ENCODE results near the gene RACGAP1.
A peak's percentile ranks its signal among the peaks of the same experiment; 100 is the strongest.
"Not testable (repeated sequence)": the region's sequence is repeated elsewhere in the genome, so short reads cannot be mapped to it uniquely, and the experiment has no call there.

The RACGAP1 gene

GRCh38 chr12:50055831-50056638 is 30.7 kb upstream of the RACGAP1 start:
- DNase-seq (ENCODE audit: low spot score) = peak; percentile 33

DNA sequence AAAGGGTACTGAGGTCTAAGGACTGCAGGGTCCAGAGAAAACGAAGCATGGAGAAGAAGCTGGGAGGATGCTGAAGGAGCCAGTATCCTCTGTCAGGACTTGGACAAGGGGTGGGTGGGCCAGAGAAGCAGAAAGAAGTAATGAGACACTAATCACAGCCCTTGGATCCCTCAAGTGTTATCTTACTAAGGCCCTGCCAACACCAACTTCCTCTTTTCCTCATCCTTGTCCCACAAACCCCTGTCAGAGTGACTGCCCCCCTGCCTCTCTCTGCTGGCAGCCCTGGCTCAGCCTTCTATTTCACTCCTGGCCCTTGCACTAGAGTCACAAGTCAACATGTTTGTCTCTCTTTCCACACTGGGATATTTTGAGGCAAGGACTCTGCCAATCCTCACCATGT is 28.3 kb upstream of the RACGAP1 start:
- DNase-seq (ENCODE audit: low spot score) = no peak

DNA sequence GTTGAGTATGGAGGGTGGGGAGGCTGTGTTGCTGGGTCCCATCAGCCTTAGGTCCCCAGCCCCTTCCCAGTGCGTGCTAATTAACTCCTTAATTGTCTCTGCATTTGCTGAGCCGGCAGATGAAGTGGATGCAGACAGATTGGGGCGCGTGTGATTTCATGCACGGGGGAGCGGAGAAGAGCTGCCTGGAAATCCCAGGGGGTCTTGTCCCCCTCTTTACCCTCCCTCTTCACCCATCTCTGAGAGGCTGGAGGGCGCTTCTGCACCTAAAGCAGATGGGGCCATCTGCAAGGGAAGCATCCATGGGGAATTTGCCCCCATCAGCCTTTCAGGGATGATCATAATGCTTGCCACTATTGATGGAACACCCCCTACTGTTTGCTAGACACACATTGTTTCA is 27.7 kb upstream of the RACGAP1 start:
- DNase-seq (ENCODE audit: low spot score) = no peak

- DNase-seq (ENCODE audit: low spot score) = no peak
Measured at GRCh38 chr12:50052544-50052943, 27.2 kb upstream of the RACGAP1 start.

DNA sequence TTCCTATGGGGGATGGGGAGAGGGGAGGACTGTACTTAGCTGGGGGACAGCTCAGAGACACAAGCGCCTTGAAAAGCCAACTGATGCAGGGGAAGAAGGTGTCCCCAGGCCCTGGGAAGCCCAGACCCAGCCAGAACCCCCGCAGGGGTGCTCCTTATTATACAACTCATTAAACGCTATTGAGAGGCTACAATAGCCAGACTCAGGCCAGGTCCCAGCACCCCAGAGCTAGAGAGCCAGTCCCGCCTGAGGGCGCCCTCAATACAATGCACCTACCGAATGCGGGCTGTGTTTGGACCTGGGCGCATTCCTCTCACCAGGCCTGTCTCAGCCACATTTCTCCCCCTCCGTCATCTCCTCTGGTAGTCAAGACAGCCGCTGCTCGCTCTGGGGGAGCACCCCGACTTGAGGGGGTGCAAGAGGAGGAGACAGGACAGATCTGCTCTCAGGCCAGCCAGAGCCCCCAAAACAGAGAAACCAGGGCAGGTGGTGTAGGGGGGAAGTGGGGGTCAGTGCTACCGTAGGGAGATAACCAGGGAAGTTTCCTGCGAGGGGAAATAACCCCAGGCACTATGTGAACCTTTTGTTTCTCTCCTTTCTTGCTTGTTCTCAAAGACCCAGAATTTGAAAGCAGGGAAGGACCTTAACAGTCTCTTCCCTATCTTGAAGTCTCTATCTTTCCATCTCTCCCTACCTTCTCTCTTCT is 26.0 kb upstream of the RACGAP1 start:
- no peak for DNase-seq (ENCODE audit: low spot score)

DNA sequence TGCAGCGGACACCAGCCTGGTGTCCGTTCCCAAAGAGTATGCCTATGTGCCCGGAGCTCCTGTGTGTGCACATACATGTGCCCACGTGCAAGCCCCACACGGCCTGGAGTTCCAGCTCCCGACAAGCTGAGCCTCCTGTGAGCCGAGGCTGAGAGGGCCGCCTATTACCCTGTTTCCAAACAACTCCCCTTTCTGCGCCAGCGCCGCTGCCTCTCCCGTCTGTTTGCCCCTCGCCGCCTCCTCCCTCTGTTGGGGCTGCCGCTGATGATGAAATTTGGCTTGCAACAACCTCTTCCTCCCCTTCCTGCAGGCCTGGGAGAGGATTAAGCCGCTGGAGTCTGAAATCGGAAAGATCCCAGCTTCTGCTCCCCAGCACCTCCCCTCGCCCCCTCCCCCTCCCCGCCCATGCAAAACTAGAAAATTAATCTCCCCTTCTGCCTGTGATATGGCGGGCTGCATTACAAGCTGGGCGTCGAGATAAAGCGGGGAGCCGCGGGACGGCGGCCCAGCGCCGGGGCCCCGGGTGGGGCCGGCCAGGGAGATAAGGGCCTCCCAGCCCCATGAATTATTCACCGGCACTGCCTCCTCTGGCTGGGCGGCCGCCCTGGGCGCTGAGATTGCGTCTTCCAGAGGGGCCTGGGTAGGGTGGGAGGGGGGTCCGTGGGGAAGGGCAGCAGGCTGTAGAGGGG is 25.3 kb upstream of the RACGAP1 start:
- DNase-seq (ENCODE audit: low spot score) = no peak

GRCh38 chr12:50050119-50050385 is 24.8 kb upstream of the RACGAP1 start:
- no peak for DNase-seq (ENCODE audit: low spot score)

GRCh38 chr12:50049254-50050118 is 24.2 kb upstream of the RACGAP1 start:
- DNase-seq (ENCODE audit: low spot score) = no peak

DNA sequence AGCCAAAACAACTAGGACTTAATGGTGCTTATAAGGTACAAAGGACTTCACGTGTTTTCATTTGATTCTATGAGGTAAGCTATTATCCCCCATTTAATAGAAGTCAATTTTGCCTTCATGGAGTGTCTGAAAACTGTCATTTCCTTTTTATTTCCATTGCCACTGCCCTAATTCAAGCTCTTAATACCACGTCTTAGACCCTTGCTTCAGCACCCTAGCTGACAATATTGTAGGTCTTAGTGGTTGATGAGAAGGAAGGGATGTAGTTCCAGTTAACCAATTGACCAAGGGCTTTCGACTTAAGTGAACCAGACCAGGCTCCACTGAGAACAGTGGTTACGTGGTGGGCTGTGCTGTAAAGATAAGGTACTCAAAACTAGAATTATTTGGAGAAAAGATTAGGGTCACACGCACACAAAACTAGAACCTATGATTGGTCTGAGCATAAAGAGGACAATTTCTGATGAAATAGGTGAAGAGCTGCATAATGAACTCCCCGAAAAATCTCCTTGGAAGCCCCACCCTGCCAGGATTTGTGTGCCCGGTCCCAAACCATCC is 22.5 kb upstream of the RACGAP1 start:
- no peak for DNase-seq (ENCODE audit: low spot score)

- DNase-seq (ENCODE audit: low spot score) = no peak
Measured at GRCh38 chr12:50043854-50044253, 18.6 kb upstream of the RACGAP1 start.

- no peak for DNase-seq (ENCODE audit: low spot score)
Measured at GRCh38 chr12:50043308-50043707, 18.0 kb upstream of the RACGAP1 start.

- no peak for DNase-seq (ENCODE audit: low spot score)
Measured at GRCh38 chr12:50042693-50043092, 17.4 kb upstream of the RACGAP1 start.

GRCh38 chr12:50041962-50042361 is 16.7 kb upstream of the RACGAP1 start:
- no peak for DNase-seq (ENCODE audit: low spot score)

- no peak for DNase-seq (ENCODE audit: low spot score)
Measured at GRCh38 chr12:50041062-50041860, 16.0 kb upstream of the RACGAP1 start.

DNA sequence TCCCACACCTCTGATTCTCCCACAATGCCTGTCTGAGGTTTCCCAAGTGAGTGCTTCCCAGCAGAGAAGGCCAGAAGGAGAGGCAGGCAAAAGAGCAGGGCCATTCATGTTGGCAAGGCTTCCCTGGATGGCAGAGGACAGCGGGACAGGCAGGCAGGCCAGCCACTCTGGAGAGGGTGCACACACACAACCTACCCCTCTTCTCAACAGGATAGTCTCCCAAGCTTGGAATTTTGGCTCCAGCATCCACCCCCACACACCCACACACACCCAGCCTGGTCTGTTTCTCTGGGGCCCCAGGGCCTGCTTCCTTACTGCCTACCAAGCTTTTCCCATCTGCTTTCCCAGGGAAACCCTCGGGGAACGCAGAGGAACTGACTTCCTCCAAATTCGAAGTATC is 15.4 kb upstream of the RACGAP1 start:
- no peak for DNase-seq (ENCODE audit: low spot score)

DNA sequence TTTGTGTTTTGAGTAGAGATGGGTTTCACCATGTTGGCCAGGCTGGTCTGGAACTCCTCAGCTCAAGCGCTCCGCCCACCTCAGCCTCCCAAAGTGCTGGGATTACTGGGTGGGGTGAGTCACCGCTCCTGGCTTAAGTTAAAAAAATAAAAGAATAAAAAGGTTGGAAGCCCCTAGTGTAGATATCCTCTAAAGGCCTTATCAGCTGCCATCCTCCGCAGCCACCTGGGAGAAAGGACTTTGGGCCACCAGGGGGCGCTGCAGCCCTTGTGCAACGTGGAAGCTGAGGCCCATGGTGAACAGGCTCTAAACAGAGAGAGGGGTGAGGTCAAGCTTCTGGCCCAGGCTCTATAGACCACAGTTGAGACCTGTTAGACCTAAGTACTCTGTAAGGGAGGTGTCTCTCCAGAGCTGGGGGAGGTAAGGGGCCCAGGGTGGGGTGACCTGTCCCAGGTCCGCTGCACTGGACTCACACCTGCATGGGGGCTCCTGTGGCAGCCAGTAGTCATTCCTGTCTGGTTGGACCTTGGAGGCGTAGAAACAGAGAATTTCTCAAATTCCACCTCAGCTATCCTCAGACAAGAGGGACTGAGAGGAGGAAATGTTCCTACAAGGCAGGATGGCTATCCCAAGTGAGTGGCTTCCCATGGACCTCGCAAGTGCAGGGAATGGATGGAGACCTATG is 14.0 kb upstream of the RACGAP1 start:
- peak; percentile 75 for DNase-seq (ENCODE audit: low spot score)

DNA sequence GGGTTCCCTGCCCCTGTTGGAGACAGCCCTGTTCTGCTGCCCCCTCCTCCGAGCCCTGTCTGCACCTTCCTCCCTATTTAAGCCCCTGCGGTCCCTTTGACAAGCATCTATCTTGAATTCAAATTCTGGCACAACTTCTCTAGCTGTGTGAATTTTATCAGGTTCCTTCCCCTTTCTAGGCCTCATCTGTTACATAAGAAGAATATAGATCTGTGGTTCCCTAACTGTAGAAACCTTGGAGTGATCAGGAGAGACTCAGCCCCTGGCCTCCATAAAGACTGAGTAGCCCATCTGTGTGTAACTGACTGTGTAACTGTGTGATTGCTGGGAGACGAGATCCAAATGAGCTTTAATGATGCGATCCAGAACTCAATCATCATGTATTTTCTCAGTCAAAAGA is 13.0 kb upstream of the RACGAP1 start:
- no peak for DNase-seq (ENCODE audit: low spot score)

DNA sequence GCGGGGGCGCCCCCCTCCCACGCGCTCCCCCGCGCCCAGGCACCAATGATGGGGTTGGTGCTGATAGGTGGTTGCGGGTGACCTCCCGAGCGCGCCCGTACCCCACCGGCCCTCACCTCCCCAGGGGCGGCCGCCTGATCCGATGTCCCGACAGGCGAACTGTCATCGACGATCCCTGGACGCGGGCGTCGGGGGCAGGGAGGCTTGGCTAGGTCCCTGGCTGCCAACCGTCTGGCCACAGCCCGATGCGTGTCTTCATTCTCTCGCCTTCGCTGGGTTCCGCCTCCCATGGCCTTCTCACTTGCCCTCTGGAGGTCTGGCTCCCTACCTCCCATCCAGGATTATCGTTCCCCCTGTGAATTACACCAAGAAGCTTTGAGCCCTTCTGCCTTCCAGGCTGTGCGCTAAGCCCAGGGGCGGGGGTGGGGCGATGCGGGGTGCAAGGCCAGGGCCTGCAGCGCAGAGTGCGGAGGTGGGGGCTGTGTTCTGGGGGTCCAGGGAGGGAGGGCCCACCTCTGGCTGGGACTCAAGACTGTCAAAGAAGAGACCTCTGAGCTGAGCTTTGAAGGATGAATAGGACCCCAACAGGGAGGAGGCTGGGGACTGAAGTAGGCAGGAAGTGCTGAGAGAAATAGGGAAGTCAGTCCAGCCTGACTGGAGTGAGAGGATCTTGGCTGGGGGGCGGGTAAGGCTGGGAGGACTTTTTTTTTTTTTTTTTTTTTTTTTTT is 7.7 kb upstream of the RACGAP1 start:
- DNase-seq (ENCODE audit: low spot score) = no peak

DNA sequence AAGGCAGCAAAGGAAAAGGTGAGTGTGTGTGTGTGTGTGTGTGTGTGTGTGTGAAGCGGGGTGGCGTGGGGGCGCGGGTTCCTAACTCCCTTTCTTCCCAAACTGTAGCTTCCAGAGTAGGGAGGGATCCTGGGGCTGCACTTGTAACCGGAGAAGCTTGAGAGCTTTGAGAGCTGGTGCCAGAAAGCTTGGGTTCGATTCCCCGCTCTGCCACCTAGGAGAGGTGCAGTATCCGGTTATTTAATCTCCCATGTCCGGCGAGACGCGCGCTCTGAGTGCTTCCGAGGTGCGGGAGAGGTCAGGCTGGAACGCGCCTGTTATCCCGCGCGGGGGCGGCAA is 7.2 kb upstream of the RACGAP1 start:
- DNase-seq (ENCODE audit: low spot score) = no peak

GRCh38 chr12:50030449-50030848 is 5.2 kb upstream of the RACGAP1 start:
- DNase-seq (ENCODE audit: low spot score) = not testable (repeated sequence)
